ENCODE results near the gene CCDC57. TPM values are rescaled to one million over a fixed set of nuclear protein-coding genes. Genes with fewer than 3 reads are reported as not detected.
"Not testable (repeated sequence)": the region's sequence is repeated elsewhere in the genome, so short reads cannot be mapped to it uniquely, and the experiment has no call there.

The CCDC57 gene
- total RNA-seq, 1 donor from 2014 or later, result 50.5 TPM

GRCh38 chr17:82256242-82256885, 43.7 kb upstream of the CCDC57 start:
- no peak overlapping the region for H3K27ac ChIP-seq
- no peak for ATAC-seq
- no peaks in the 10 kb centered on the region for H3K27me3 ChIP-seq
- no peak for DNase-seq
- H3K36me3 ChIP-seq, result peaks cover 79% of the 10 kb centered on the region
- H3K4me3 ChIP-seq, result no peak overlapping the region
- no peak for TF ChIP-seq CTCF (IDR thresholded peaks at IDR 0.05)
- intact Hi-C loops (cut with DNase I), result no loop called here
- H3K4me1 ChIP-seq, result no peaks in the 10 kb centered on the region
- no peaks in the 10 kb centered on the region for H3K9me3 ChIP-seq

- no peak for TF ChIP-seq CTCF (IDR thresholded peaks at IDR 0.05)
- no peaks in the 10 kb centered on the region for H3K27me3 ChIP-seq
- H3K27ac ChIP-seq, result no peak overlapping the region
- peaks cover 79% of the 10 kb centered on the region for H3K36me3 ChIP-seq
- intact Hi-C loops (cut with DNase I), result no loop called here
- no peak for DNase-seq
- H3K4me1 ChIP-seq, result no peaks in the 10 kb centered on the region
- no peaks in the 10 kb centered on the region for H3K9me3 ChIP-seq
- ATAC-seq, result peak; percentile 16
- H3K4me3 ChIP-seq, result no peak overlapping the region
Measured at GRCh38 chr17:82255402-82255972, 42.8 kb upstream of the CCDC57 start.

GRCh38 chr17:82254746-82255145, 42.1 kb upstream of the CCDC57 start:
- H3K27ac ChIP-seq; H3K9me3 ChIP-seq; H3K4me1 ChIP-seq; H3K4me3 ChIP-seq; intact Hi-C loops (cut with DNase I); DNase-seq; ATAC-seq; H3K27me3 ChIP-seq: not testable (repeated sequence)
- H3K36me3 ChIP-seq, result peaks cover 86% of the 10 kb centered on the region

- peaks cover 86% of the 10 kb centered on the region for H3K36me3 ChIP-seq
- H3K27me3 ChIP-seq; ATAC-seq; intact Hi-C loops (cut with DNase I); DNase-seq; H3K4me1 ChIP-seq; H3K4me3 ChIP-seq; H3K27ac ChIP-seq; H3K9me3 ChIP-seq: not testable (repeated sequence)
Measured at GRCh38 chr17:82254096-82254495, 41.5 kb upstream of the CCDC57 start.

GRCh38 chr17:82253179-82253544, 40.5 kb upstream of the CCDC57 start:
- Histone ChIP-seq H3K9me3 (no peaks in the 10 kb centered on the region), H3K27me3 (no peaks in the 10 kb centered on the region), H3K27ac (no peak overlapping the region), H3K4me3 (no peak overlapping the region), H3K4me1 (no peaks in the 10 kb centered on the region), H3K36me3 (peaks cover 86% of the 10 kb centered on the region)
- no peak for DNase-seq
- intact Hi-C loops (cut with DNase I), result no loop called here
- TF ChIP-seq CTCF (IDR thresholded peaks at IDR 0.05), result no peak
- no peak for ATAC-seq

GRCh38 chr17:82252511-82253178, 40.0 kb upstream of the CCDC57 start:
- intact Hi-C loops (cut with DNase I), result no loop called here
- Histone ChIP-seq H3K4me1 (peaks cover 2% of the 10 kb centered on the region), H3K27ac (no peak overlapping the region), H3K4me3 (no peak overlapping the region), H3K36me3 (peaks cover 86% of the 10 kb centered on the region), H3K9me3 (no peaks in the 10 kb centered on the region), H3K27me3 (no peaks in the 10 kb centered on the region)
- no peak for DNase-seq
- no peak for ATAC-seq
- TF ChIP-seq CTCF (IDR thresholded peaks at IDR 0.05), result no peak

Measured in upper lobe of right lung (tissue), 1 donor.